HepG2 (cell line): ENCODE measurements around the gene GFAP. TPM values are rescaled to one million over a fixed set of nuclear protein-coding genes. Genes with fewer than 3 reads are reported as not detected.

Experiments
- CBX5 ChIP-seq: sonication (generic); formaldehyde crosslinking; IDR thresholded peaks from 2 replicates; pipeline ENCODE4 v1.4.0; 2020; ENCODE audit warnings: missing genetic modification reagents, borderline replicate concordance
- GMEB1 ChIP-seq: sonication (generic); formaldehyde crosslinking; IDR thresholded peaks from 2 replicates; pipeline ENCODE4 v1.5.1; 2020; ENCODE audit warnings: missing genetic modification reagents, mild to moderate bottlenecking, borderline replicate concordance
- GTF3A ChIP-seq: sonication (generic); formaldehyde crosslinking; conservative IDR thresholded peaks from 2 replicates; pipeline ENCODE4 v1.4.0; 2020; ENCODE audit warnings: mild to moderate bottlenecking, missing genetic modification reagents
- MYPOP ChIP-seq: sonication (generic); formaldehyde crosslinking; IDR thresholded peaks from 2 replicates; pipeline ENCODE4 v1.8.1; 2023; ENCODE audit warnings: mild to moderate bottlenecking, moderate library complexity, missing genetic modification reagents
- NFYB ChIP-seq: sonication (generic); formaldehyde crosslinking; IDR thresholded peaks from 2 replicates; pipeline ENCODE4 v1.4.0; 2020; ENCODE audit warnings: missing genetic modification reagents
- PAWR ChIP-seq: sonication (generic); formaldehyde crosslinking; IDR thresholded peaks from 2 replicates; pipeline ENCODE4 v1.4.0; 2020; ENCODE audit warnings: missing genetic modification reagents, mild to moderate bottlenecking, borderline replicate concordance
- SAP130 ChIP-seq: IDR thresholded peaks from 2 replicates; pipeline ENCODE4 v1.6.1; 2016; ENCODE audit warnings: low read depth
- ZBTB39 ChIP-seq: sonication (generic); formaldehyde crosslinking; IDR thresholded peaks from 2 replicates; pipeline ENCODE4 v1.5.0; 2020; ENCODE audit warnings: missing genetic modification reagents
- ZFP36L1 ChIP-seq: sonication (generic); formaldehyde crosslinking; IDR thresholded peaks from 2 replicates; pipeline ENCODE4 v1.8.0; 2022; ENCODE audit warnings: mild to moderate bottlenecking, missing genetic modification reagents, moderate library complexity
- ZFP41 ChIP-seq: sonication (generic); formaldehyde crosslinking; IDR thresholded peaks from 2 replicates; pipeline ENCODE4 v1.4.0; 2020; ENCODE audit warnings: mild to moderate bottlenecking, missing genetic modification reagents, borderline replicate concordance
- ZGPAT ChIP-seq: IDR thresholded peaks from 2 replicates; pipeline ENCODE4 v1.6.1; 2016; ENCODE audit warnings: mild to moderate bottlenecking
- ZKSCAN1 ChIP-seq: fragments of 150-350 bp; IDR thresholded peaks from 2 replicates; pipeline ENCODE4 v1.6.1; 2014; ENCODE audit warnings: low read length
- ZMAT3 ChIP-seq: sonication (generic); formaldehyde crosslinking; conservative IDR thresholded peaks from 2 replicates; pipeline ENCODE4 v1.7.0; 2021; ENCODE audit warnings: missing genetic modification reagents
- ZNF124 ChIP-seq: sonication (generic); formaldehyde crosslinking; IDR thresholded peaks from 2 replicates; pipeline ENCODE4 v1.4.0; 2020; ENCODE audit warnings: missing genetic modification reagents
- ZNF253 ChIP-seq: sonication (generic); formaldehyde crosslinking; IDR thresholded peaks from 2 replicates; pipeline ENCODE4 v1.8.0; 2022; ENCODE audit warnings: mild to moderate bottlenecking, missing genetic modification reagents, borderline replicate concordance
- ZNF383 ChIP-seq: sonication (generic); formaldehyde crosslinking; IDR thresholded peaks from 2 replicates; pipeline ENCODE4 v1.4.0; 2020; ENCODE audit warnings: missing genetic modification reagents, mild to moderate bottlenecking, borderline replicate concordance
- ZNF687 ChIP-seq: sonication (generic); formaldehyde crosslinking; IDR thresholded peaks from 2 replicates; pipeline ENCODE4 v1.5.1; 2020; ENCODE audit warnings: mild to moderate bottlenecking, missing genetic modification reagents, moderate library complexity
- ZSCAN29 ChIP-seq: sonication (generic); formaldehyde crosslinking; conservative IDR thresholded peaks from 2 replicates; pipeline ENCODE4 v1.4.0; 2020; ENCODE audit warnings: mild to moderate bottlenecking, missing genetic modification reagents
- polyA plus RNA-seq, 8 experiments: library from polyadenylated mRNA; depleted of rRNA in 3 of 8; stranded (reverse) in 7 of 8; unstranded in 1 of 8; fragments of >200 nt; fragmentation: Illumina TruSeq in 4 of 8; extraction: Trizol in 4 of 8; gene quantifications; 2 replicates each; pipeline versions ENCODE4 v1.2.1 to v1.2.3, GENCODE V29; 2011 to 2016; ENCODE audit warnings: low read depth in 4 of 8, missing spikeins in 1 of 8, mixed read lengths in 1 of 8; ENCODE audit not compliant: insufficient read depth in 1 of 8
- total RNA-seq, 5 experiments: library from RNA; depleted of rRNA; stranded (reverse); fragments of >200 nt; fragmentation: Illumina TruSeq; extraction: Trizol; gene quantifications; 2 replicates each; pipeline ENCODE4 v1.2.3, GENCODE V29; 2016; ENCODE audit warnings: low read depth in 1 of 5

GFAP gene
- total and polyA plus RNA-seq, 2 of the 13 experiments (the other 11 are each of a cell fraction or from before 2014, with no cell fraction given): 0.11 to 0.29 TPM

- peak; percentile 99 for TF ChIP-seq ZNF687 (CRISPR knock-in tag)
- peak; percentile 95 for TF ChIP-seq CBX5 (CRISPR knock-in tag)
- peak; percentile 100 for TF ChIP-seq MYPOP (CRISPR knock-in tag)
- peak; percentile 97 for TF ChIP-seq ZSCAN29 (CRISPR knock-in tag)
- peak; percentile 55; the same call in 1 of the 2 replicates for TF ChIP-seq ZBTB39 (CRISPR knock-in tag)
- TF ChIP-seq PAWR: peak; percentile 73; the same call in 1 of the 2 replicates
- peak; percentile 98 for TF ChIP-seq GTF3A
- TF ChIP-seq GMEB1: peak; percentile 98
- peak; percentile 99 for TF ChIP-seq SAP130
- peak; percentile 97; the same call in 1 of the 2 replicates for TF ChIP-seq ZNF383 (CRISPR knock-in tag)
- TF ChIP-seq ZNF253 (CRISPR knock-in tag): no peak
- TF ChIP-seq ZKSCAN1: peak; percentile 46; the same call in 1 of the 2 replicates
- TF ChIP-seq ZFP36L1 (CRISPR knock-in tag): peak; percentile 35; the same call in 1 of the 2 replicates
- peak; percentile 94; the same call in 1 of the 2 replicates for TF ChIP-seq ZNF124 (CRISPR knock-in tag)
- TF ChIP-seq ZGPAT (CRISPR knock-in tag): peak; percentile 100
- TF ChIP-seq NFYB (CRISPR knock-in tag): peak; percentile 51; the same call in 1 of the 2 replicates
- peak; percentile 84 for TF ChIP-seq ZMAT3 (CRISPR knock-in tag)
- TF ChIP-seq ZFP41: peak; percentile 65; the same call in 1 of the 2 replicates
Measured at GRCh38 chr17:44899074-44899782, 16.1 kb downstream of the GFAP start, which contains the start of gene EFTUD2 (continued).
